HG03439 (cell line): ENCODE results near the gene ARGFX.
"Not testable (repeated sequence)": the region's sequence is repeated elsewhere in the genome, so short reads cannot be mapped to it uniquely, and the experiment has no call there.

Experiments used
- ATAC-seq: cut with Tn5 transposase; IDR thresholded peaks from one replicate; pipeline ENCODE4 v1.9.1; 2021; ENCODE audit warnings: mild to moderate bottlenecking, moderate library complexity; ENCODE audit not compliant: unreplicated experiment

ARGFX gene

GRCh38 chr3:121598564-121598963 lies 30.8 kb downstream of the ARGFX start:
- ATAC-seq: no peak

- ATAC-seq: not testable (repeated sequence)
Measured at GRCh38 chr3:121599900-121600299, 32.2 kb downstream of the ARGFX start.

GRCh38 chr3:121601212-121601812 lies 33.6 kb downstream of the ARGFX start:
- ATAC-seq: no peak

- ATAC-seq: no peak
Measured at GRCh38 chr3:121604759-121605158, 37.0 kb downstream of the ARGFX start.

GRCh38 chr3:121606106-121606505 lies 38.4 kb downstream of the ARGFX start:
- ATAC-seq: no peak
